Thoracic aorta (tissue), 2 donors: ENCODE data around the gene IQSEC2. TPM values are rescaled to one million over a fixed set of nuclear protein-coding genes. Genes with fewer than 3 reads are reported as not detected.

Experiments used
- ATAC-seq: fragments of 150-250 bp; one replicate; pipeline ENCODE4 v1.8.0; 2017; ENCODE audit warnings: low read depth; ENCODE audit not compliant: insufficient number of reproducible peaks, low FRiP score
- DNase-seq: peaks from one replicate; pipeline ENCODE4 v3.0.0-alpha.2; 2020; ENCODE audit warnings: low spot score
- H3K27ac ChIP-seq, 2 donors: fragments of 200-600 bp; sonication (generic); 1 replicate in 1 of 2; 2 replicates in 1 of 2; pipeline ENCODE4 v1.5.1; 2016; ENCODE audit warnings: mild to moderate bottlenecking in 2 of 2, moderate library complexity in 2 of 2
- H3K27me3 ChIP-seq: fragments of 200-600 bp; sonication (generic); replicated peaks from 2 replicates; pipeline ENCODE4 v1.6.0; 2016; ENCODE audit warnings: mild to moderate bottlenecking; ENCODE audit not compliant: insufficient read depth
- H3K36me3 ChIP-seq: fragments of 200-600 bp; sonication (generic); one replicate; pipeline ENCODE4 v1.5.1; 2016
- H3K4me1 ChIP-seq, 2 donors: fragments of 200-600 bp; sonication (generic); 1 replicate in 1 of 2; 2 replicates in 1 of 2; pipeline versions ENCODE4 v1.5.1 to v1.6.0; 2016; ENCODE audit warnings: low read depth in 2 of 2, mild to moderate bottlenecking in 1 of 2; ENCODE audit not compliant: control insufficient read depth in 1 of 2
- H3K4me3 ChIP-seq: fragments of 200-600 bp; sonication (generic); 2 replicates; pipeline ENCODE4 v1.5.1; 2016; ENCODE audit warnings: mild to moderate bottlenecking
- H3K9me3 ChIP-seq: fragments of 200-600 bp; sonication (generic); 2 replicates; pipeline ENCODE4 v1.5.1; 2016
- CTCF ChIP-seq: fragments of 200-600 bp; sonication (generic); IDR thresholded peaks from one replicate; pipeline ENCODE4 v1.5.1; 2019; ENCODE audit warnings: antibody characterized with exemption
- total RNA-seq, 2 donors: library from RNA; depleted of rRNA; stranded (reverse); fragments of >200 nt; gene quantifications; one replicate each; pipeline versions ENCODE4 v1.1.0 to v1.2.3, GENCODE V29; 2016

The IQSEC2 gene
- total RNA-seq, 2 donors from 2014 or later = 12.2 to 21.1 TPM

- Histone ChIP-seq H3K4me3 (no peak overlapping the region), H3K27ac (no peak overlapping the region), H3K4me1 (no peaks in the 10 kb centered on the region), H3K36me3 (no peaks in the 10 kb centered on the region), H3K27me3 (no peaks in the 10 kb centered on the region), H3K9me3 (no peaks in the 10 kb centered on the region)
- peak; percentile 56 for TF ChIP-seq CTCF
- ATAC-seq (no peak), DNase-seq (no peak)
Measured at GRCh38 chrX:53312946-53313727, 31.8 kb upstream of the IQSEC2 start.

GRCh38 chrX:53309837-53310236 lies 28.5 kb upstream of the IQSEC2 start:
- no peak overlapping the region for H3K4me3 ChIP-seq
- no peaks in the 10 kb centered on the region for H3K9me3 ChIP-seq
- no peaks in the 10 kb centered on the region for H3K4me1 ChIP-seq
- no peaks in the 10 kb centered on the region for H3K36me3 ChIP-seq
- no peak for DNase-seq
- H3K27me3 ChIP-seq = no peaks in the 10 kb centered on the region
- no peak for ATAC-seq
- TF ChIP-seq CTCF = no peak
- no peak overlapping the region for H3K27ac ChIP-seq

- Histone ChIP-seq H3K36me3 (no peaks in the 10 kb centered on the region), H3K27me3 (no peaks in the 10 kb centered on the region), H3K4me1 (no peaks in the 10 kb centered on the region), H3K4me3 (no peak overlapping the region), H3K27ac (no peak overlapping the region), H3K9me3 (no peaks in the 10 kb centered on the region)
- ATAC-seq = no peak
- no peak for DNase-seq
- TF ChIP-seq CTCF = no peak
Measured at GRCh38 chrX:53308836-53309235, 27.5 kb upstream of the IQSEC2 start.

GRCh38 chrX:53305996-53306937 lies 24.9 kb upstream of the IQSEC2 start:
- Histone ChIP-seq H3K36me3 (no peaks in the 10 kb centered on the region), H3K4me1 (no peaks in the 10 kb centered on the region), H3K4me3 (no peak overlapping the region), H3K9me3 (no peaks in the 10 kb centered on the region), H3K27ac (no peak overlapping the region), H3K27me3 (no peaks in the 10 kb centered on the region)
- DNase-seq = no peak
- no peak for TF ChIP-seq CTCF
- no peak for ATAC-seq
